BLaER1 (cell line): Measurements from ENCODE around the gene SLC1A7.

Source experiments
- H3K27ac ChIP-seq: shearing (Covaris generic); formaldehyde crosslinking; 2 replicates; pipeline ENCODE4 v1.8.1; 2022
- H3K27me3 ChIP-seq: shearing (Covaris generic); formaldehyde crosslinking; 2 replicates; pipeline ENCODE4 v1.8.1; 2022
- H3K36me3 ChIP-seq: shearing (Covaris generic); formaldehyde crosslinking; 2 replicates; pipeline ENCODE4 v1.8.1; 2022
- H3K4me1 ChIP-seq: shearing (Covaris generic); formaldehyde crosslinking; 2 replicates; pipeline ENCODE4 v1.8.1; 2022
- H3K4me2 ChIP-seq: shearing (Covaris generic); formaldehyde crosslinking; 2 replicates; pipeline ENCODE4 v1.8.1; 2022
- H3K4me3 ChIP-seq: shearing (Covaris generic); formaldehyde crosslinking; 2 replicates; pipeline ENCODE4 v1.8.1; 2022
- H3K9ac ChIP-seq: shearing (Covaris generic); formaldehyde crosslinking; 2 replicates; pipeline ENCODE4 v1.8.1; 2022
- H3K9me3 ChIP-seq: shearing (Covaris generic); formaldehyde crosslinking; 2 replicates; pipeline ENCODE4 v1.8.1; 2022
- H4K20me1 ChIP-seq: shearing (Covaris generic); formaldehyde crosslinking; 2 replicates; pipeline ENCODE4 v1.8.1; 2022
- Cebpa-rat ChIP-seq: shearing (Covaris generic); IDR thresholded peaks from 2 replicates; pipeline ENCODE4 v1.8.1; 2022

Gene SLC1A7

GRCh38 chr1:53137729-53138128, 4.7 kb downstream of the SLC1A7 start:
- peaks cover 13% of the 10 kb centered on the region for H3K9me3 ChIP-seq
- no peak overlapping the region for H3K4me2 ChIP-seq
- H3K9ac ChIP-seq = no peak overlapping the region
- H3K4me1 ChIP-seq = no peaks in the 10 kb centered on the region
- no peak overlapping the region for H3K4me3 ChIP-seq
- no peaks in the 10 kb centered on the region for H4K20me1 ChIP-seq
- no peaks in the 10 kb centered on the region for H3K36me3 ChIP-seq
- H3K27me3 ChIP-seq = no peaks in the 10 kb centered on the region
- no peak overlapping the region for H3K27ac ChIP-seq
- no peak for TF ChIP-seq Cebpa-rat

GRCh38 chr1:53135735-53136114, 6.7 kb downstream of the SLC1A7 start:
- peaks cover 13% of the 10 kb centered on the region for H3K9me3 ChIP-seq
- no peak overlapping the region for H3K4me2 ChIP-seq
- no peaks in the 10 kb centered on the region for H3K27me3 ChIP-seq
- no peak overlapping the region for H3K9ac ChIP-seq
- H3K27ac ChIP-seq = no peak overlapping the region
- H3K4me3 ChIP-seq = no peak overlapping the region
- H4K20me1 ChIP-seq = no peaks in the 10 kb centered on the region
- H3K4me1 ChIP-seq = no peaks in the 10 kb centered on the region
- TF ChIP-seq Cebpa-rat = no peak
- no peaks in the 10 kb centered on the region for H3K36me3 ChIP-seq

DNA sequence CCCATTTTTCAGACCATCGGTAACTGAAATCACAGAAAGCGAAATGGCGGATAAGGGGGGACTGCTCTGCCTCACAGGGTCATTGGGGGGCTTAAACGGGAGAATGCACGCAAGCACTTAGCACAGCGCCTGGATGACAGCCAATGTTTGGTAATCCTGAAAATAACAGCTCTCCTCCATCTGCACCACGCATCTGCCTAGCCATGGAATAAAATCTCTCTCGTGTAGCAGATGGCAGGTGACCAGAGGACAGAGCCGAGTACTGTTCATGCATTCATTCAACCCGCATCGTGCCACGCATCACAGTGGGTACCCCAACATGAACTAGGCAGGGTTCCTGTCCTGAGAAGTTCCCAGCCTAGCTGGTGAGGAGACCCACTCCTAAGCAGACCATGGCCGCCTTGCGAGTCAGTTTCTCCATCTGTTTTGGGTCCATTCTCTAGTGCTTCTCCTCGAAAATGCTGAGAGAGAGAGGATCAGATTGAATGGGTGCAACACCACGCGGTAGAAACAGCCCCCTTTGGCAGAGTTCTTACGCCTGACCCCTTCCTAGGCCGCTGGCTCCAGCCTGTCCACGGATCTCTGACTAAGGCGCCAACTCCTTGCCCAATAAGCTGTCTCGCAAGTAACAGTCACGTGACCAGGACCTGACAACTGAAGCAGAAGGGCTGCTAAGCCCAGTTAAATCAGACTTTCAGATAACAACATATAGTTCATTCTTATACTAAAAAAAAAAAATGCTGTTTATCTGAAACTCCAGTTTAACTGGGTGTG, 7.3 kb downstream of the SLC1A7 start:
- no peak overlapping the region for H3K4me3 ChIP-seq
- no peak overlapping the region for H3K9ac ChIP-seq
- H3K27ac ChIP-seq = no peak overlapping the region
- no peaks in the 10 kb centered on the region for H4K20me1 ChIP-seq
- H3K36me3 ChIP-seq = no peaks in the 10 kb centered on the region
- H3K27me3 ChIP-seq = no peaks in the 10 kb centered on the region
- no peak overlapping the region for H3K4me2 ChIP-seq
- no peaks in the 10 kb centered on the region for H3K4me1 ChIP-seq
- peaks cover 13% of the 10 kb centered on the region for H3K9me3 ChIP-seq
- TF ChIP-seq Cebpa-rat = no peak

DNA sequence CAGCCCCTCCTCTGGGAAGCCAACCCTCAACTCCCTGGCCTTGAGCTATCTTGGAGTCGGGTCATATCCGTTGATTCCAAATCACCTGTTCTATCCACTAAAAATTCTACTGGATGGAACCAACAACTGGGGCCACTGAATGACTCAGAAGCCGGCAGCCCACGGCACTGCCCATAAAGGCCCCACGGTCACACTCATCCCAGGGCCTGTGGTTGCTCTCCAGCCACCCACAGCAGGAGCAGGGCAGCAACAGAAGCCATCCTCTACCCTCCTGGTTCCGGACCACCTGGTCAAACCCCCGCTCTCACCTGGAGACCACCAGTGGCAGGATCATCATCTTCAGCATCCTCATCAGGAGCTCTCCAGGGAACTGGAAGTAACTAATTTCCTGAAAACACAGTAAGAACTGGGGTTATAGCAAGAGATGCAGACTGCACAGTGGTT, 8.4 kb downstream of the SLC1A7 start:
- H3K27me3 ChIP-seq = no peaks in the 10 kb centered on the region
- TF ChIP-seq Cebpa-rat = no peak
- no peaks in the 10 kb centered on the region for H4K20me1 ChIP-seq
- H3K36me3 ChIP-seq = no peaks in the 10 kb centered on the region
- H3K9ac ChIP-seq = no peak overlapping the region
- H3K4me2 ChIP-seq = no peak overlapping the region
- H3K27ac ChIP-seq = no peak overlapping the region
- H3K4me1 ChIP-seq = no peaks in the 10 kb centered on the region
- H3K4me3 ChIP-seq = no peak overlapping the region
- H3K9me3 ChIP-seq = peaks cover 13% of the 10 kb centered on the region

DNA sequence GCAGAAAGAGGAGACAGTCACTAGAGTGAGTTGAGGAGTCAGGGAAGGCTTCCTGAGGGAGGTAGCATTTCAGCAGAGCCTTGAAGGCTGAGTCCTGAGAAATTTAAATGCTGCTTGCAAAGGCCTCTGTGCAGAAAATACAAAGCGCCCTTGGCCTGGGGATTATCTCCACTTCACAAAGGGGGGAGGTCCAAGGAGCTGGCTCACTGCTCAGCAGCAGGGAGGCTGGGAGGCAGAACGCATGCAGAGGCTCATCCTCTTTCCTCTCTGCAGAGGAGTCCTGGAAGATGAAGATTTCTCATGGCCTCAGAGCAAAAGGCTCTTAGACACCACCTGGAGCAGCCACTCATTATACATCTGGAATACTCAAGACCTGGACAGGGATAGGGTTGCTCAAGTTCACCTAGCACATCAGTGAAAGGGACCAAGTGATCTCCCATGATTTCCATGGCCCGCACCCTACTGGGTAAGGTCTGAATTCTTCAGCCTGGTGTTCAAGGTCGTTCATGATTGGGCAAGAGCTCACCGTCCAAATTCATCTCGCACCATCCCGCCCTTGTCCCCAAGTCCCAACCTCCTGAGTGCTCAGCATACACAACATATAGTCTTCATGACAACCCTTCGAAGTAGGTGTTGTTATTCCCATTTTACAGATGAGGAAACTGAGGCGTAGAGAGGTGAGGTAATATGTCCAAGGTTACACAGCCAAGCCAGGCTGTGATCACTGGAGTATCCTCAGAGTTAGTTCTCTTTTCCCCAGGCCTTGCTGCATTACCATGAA, 9.0 kb downstream of the SLC1A7 start:
- Histone ChIP-seq H4K20me1 (no peaks in the 10 kb centered on the region), H3K4me3 (no peak overlapping the region), H3K27ac (no peak overlapping the region), H3K4me2 (no peak overlapping the region), H3K36me3 (no peaks in the 10 kb centered on the region), H3K9me3 (peaks cover 13% of the 10 kb centered on the region), H3K27me3 (no peaks in the 10 kb centered on the region), H3K9ac (no peak overlapping the region), H3K4me1 (no peaks in the 10 kb centered on the region)
- no peak for TF ChIP-seq Cebpa-rat

DNA sequence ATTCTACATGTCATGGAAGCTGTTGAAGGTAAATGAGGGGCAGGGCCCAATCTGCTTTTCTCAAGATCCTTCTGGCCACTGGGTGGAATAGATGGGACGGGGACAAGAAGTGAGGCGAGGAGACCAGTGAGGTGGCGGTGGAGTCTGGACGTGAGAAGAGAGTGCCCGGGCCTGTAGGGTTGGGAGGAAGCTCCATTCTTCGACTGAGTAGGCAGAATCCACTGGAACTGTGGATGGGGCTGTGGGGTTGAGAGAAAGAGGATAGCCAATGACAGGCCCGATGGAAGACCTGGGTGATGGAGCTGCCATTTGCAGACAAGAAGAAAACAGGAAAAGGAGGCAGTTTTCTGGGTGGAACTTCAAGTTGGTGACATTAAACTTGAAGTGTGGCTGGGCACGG, 10.3 kb downstream of the SLC1A7 start:
- Histone ChIP-seq H3K36me3 (no peaks in the 10 kb centered on the region), H3K4me3 (no peak overlapping the region), H3K4me1 (no peaks in the 10 kb centered on the region), H3K9me3 (peaks cover 4% of the 10 kb centered on the region), H3K27ac (no peak overlapping the region), H3K9ac (no peak overlapping the region), H4K20me1 (no peaks in the 10 kb centered on the region), H3K4me2 (no peak overlapping the region), H3K27me3 (no peaks in the 10 kb centered on the region)
- TF ChIP-seq Cebpa-rat = no peak

- Histone ChIP-seq H3K9ac (no peak overlapping the region), H3K4me2 (no peak overlapping the region), H3K4me3 (no peak overlapping the region), H3K27me3 (no peaks in the 10 kb centered on the region), H3K27ac (no peak overlapping the region), H3K36me3 (no peaks in the 10 kb centered on the region), H4K20me1 (no peaks in the 10 kb centered on the region), H3K9me3 (no peaks in the 10 kb centered on the region), H3K4me1 (no peaks in the 10 kb centered on the region)
- TF ChIP-seq Cebpa-rat = no peak
Observed at GRCh38 chr1:53131590-53131938, 10.9 kb downstream of the SLC1A7 start.

DNA sequence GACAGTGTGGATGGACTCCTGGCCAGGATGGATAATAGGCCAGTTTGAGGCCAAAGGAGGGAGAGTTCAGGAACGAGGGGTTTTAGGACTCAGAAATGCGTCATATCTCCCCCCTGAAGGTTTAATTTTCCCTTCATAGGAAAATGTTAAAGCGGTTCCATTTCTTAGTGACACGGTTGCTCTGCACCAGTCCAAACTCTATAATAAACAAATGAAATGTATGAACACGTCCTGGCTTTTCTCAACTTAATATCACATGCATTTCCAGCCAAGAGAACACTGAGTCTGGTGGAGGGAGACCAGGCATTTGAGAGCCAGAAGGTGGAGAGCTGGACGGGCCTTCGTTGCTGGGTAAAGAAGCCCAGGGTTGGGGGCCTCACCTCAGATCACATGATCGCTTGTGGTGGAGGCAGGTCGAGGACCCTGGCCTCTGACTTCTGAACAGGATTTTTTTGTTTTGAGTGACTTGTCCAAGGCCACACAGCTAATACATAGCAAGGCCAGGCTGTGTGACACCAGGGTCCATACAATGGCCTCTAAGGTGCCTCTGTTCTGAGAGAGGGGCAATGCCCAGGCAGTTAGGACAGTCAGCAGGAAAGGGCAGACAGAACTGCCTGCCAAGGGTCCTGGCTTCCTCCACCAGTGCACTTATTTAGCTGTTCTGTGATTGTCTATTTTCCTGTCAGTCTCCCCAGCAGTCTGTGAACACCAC, 11.4 kb downstream of the SLC1A7 start:
- H3K27me3 ChIP-seq = no peaks in the 10 kb centered on the region
- H4K20me1 ChIP-seq = no peaks in the 10 kb centered on the region
- H3K4me3 ChIP-seq = no peak overlapping the region
- TF ChIP-seq Cebpa-rat = no peak
- no peak overlapping the region for H3K27ac ChIP-seq
- no peak overlapping the region for H3K4me2 ChIP-seq
- H3K36me3 ChIP-seq = no peaks in the 10 kb centered on the region
- no peaks in the 10 kb centered on the region for H3K9me3 ChIP-seq
- no peaks in the 10 kb centered on the region for H3K4me1 ChIP-seq
- H3K9ac ChIP-seq = no peak overlapping the region

GRCh38 chr1:53130598-53130877, 11.9 kb downstream of the SLC1A7 start:
- no peak overlapping the region for H3K9ac ChIP-seq
- no peak for TF ChIP-seq Cebpa-rat
- H3K4me2 ChIP-seq = no peak overlapping the region
- H3K36me3 ChIP-seq = no peaks in the 10 kb centered on the region
- H4K20me1 ChIP-seq = no peaks in the 10 kb centered on the region
- no peak overlapping the region for H3K27ac ChIP-seq
- H3K27me3 ChIP-seq = no peaks in the 10 kb centered on the region
- no peaks in the 10 kb centered on the region for H3K9me3 ChIP-seq
- H3K4me3 ChIP-seq = no peak overlapping the region
- H3K4me1 ChIP-seq = no peaks in the 10 kb centered on the region
